HG02763 (cell line): ENCODE results near the gene NOTCH3.

Experiments
- ATAC-seq: cut with Tn5 transposase; IDR thresholded peaks from one replicate; pipeline ENCODE4 v1.9.1; 2021; ENCODE audit warnings: mild to moderate bottlenecking, moderate library complexity; ENCODE audit not compliant: unreplicated experiment

Gene NOTCH3

DNA sequence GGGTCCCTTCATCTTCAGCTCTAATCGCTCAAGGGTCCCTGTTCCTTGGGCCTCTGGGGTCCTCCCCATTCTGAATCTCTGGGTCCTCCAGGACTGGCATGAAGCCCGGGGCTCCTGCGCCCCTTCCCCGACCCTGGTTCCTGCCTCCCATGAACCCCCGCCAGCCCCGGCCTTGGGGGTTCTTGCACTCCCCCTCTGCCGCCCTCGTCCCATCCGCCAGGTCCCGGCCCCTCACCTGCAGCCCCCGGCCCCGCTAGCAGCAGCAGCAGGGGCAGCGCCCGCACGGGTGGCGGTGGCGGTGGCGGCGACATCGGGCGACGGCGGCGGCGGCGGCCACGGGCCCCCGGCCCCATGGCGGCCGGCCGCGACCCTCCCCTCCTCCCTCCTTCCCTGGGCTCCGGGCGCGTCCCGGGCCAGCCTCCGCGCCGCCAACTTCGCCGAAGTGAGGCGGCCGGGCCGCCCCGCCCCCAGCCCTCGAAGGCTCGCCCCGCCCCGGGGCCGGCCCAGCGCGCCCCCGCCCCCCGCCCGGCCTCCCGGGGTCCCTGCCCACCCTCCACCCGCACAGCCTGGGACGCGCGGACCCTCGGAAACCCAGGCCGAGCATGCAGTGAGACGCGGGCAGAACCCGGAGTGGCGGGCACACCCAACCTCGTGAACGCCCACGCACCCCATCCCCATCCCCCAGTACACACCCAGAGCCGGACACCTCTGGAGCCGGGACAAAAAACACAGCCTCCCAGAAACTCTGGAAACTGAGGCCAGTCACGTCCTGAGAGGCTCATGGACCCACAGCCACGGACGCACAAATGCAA, at the start of gene NOTCH3:
Gene NOTCH3 (minus strand): TSS at position 443 of the 812 bp plus-strand sequence. CDS start 90 bp downstream, at position 353.
- ATAC-seq: no peak

DNA sequence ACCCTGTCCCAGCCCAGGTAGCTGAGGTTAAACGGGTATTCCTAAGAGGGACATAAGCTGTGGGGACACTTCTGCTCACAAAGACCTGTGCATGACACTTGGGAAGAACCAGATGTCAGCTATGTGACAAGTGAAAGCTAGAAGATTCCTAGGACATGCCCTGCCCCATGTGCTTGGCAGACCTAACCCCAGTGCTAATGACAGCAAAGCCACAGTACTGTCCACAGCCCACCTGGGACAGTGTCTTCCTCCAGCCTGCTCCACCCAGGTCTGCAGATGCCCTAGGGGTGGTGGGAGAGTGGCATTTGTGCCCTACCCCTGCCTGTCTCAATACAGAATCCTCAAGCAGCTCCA, 49.8 kb upstream of the NOTCH3 start:
- ATAC-seq: no peak

DNA sequence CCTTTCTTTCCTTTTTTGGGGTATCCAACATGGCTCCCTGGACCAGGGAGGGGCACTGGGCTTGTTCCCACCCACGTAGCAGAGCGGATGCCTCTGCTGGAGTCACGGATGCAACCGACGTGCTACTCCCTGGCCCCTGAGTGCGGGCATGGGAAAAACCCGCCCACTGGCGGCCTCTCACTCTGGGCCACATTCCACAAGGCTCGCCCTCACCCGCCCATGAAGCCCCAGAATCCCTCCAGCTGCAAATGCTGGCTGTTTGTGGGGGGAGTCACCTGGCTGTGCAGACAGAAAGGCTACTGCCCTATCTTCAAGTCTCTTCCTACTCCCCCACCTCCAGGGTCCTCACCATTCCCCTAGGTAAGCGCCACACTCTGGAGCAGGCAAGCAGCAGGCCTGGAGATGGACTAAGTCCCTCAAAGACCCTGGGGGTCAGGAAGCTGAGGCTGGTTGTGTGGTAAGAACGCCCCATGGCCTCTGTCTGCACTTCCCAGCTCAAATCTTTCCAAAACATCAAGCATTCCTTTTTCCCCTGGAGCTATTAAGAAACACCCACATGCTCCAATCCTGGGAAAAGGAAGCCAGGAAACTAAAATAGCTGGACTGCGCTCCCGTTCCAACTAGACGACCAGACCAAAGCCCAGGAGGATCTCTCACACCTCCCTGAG, 49.3 kb upstream of the NOTCH3 start:
- ATAC-seq: no peak

DNA sequence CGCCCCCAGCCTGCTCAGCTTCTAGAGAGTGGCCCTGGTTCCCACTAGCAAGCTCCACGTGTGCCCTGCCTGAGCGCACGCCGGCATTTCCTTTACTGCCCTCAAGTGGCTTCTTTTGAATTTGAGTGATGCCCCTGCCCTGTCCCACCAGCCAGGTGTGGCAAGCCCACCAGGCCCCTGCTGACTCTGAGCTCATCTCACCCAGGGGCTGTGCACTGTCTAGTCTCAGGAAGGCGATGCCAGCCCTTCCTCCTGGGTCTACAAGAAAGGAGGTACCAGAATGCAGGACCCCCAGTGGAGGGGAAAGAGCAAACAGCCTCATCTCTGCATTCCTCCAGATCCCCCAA, 48.7 kb upstream of the NOTCH3 start:
- no peak for ATAC-seq

DNA sequence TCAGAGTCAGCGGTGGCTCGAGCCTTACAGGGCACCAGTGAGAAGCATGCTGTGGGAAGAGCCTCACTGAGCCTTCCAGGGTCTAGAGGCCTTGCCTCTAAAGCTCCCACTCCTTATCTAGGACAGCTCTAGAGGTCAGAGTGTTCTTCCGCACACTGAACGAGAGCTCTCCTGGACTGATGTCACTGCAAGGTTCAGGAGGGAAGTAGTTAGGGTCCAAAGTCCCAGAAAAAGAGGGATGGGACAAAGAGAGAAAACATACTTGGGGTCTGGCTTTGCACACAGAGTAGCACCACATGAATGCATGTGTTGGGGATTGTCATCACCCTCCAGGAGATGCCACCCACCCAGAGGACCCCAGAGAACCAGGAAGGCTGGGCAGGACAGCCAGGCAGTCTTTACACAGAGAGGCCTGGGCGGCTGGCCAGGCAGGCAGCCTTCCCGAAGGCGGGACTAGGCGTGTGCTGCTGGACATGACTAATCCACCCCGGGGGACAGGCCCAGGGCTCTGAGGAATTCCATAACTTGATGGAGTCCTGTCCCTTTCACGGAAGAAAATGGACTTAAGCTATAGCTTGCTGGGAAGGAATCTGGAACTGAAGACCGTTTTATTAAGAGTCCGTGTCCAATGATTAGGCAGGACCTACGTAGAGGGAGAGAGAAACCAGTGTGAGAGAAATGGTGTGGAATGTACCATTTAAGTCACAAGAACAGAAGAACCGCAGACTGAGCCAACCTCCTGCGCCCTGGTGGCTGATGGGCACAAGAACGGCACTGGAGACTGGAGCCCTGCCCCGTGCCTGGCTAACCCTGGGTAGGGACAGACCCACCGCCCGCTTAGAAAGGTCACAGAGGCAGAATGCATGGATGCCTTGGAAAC, 48.1 kb upstream of the NOTCH3 start:
- ATAC-seq: no peak

DNA sequence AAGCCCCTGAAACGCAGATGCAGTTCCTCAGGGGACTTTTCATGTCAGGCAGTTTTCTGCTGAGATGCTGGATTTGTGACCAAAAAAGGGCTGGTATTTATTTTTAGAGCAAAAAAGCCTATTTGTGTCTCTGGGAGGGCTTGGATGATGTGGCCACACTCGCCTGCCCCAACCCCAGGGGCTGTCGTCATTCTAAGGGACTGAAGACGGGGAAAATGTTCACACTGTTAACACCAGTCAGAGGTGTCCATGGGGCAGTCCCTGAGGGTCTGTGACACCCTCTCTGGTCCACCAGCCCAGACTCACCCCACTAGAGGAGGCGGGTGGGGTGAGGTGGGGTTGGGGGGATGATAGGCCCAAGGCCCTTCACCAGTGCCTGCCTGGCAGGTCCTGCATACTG, 47.3 kb upstream of the NOTCH3 start:
- no peak for ATAC-seq

DNA sequence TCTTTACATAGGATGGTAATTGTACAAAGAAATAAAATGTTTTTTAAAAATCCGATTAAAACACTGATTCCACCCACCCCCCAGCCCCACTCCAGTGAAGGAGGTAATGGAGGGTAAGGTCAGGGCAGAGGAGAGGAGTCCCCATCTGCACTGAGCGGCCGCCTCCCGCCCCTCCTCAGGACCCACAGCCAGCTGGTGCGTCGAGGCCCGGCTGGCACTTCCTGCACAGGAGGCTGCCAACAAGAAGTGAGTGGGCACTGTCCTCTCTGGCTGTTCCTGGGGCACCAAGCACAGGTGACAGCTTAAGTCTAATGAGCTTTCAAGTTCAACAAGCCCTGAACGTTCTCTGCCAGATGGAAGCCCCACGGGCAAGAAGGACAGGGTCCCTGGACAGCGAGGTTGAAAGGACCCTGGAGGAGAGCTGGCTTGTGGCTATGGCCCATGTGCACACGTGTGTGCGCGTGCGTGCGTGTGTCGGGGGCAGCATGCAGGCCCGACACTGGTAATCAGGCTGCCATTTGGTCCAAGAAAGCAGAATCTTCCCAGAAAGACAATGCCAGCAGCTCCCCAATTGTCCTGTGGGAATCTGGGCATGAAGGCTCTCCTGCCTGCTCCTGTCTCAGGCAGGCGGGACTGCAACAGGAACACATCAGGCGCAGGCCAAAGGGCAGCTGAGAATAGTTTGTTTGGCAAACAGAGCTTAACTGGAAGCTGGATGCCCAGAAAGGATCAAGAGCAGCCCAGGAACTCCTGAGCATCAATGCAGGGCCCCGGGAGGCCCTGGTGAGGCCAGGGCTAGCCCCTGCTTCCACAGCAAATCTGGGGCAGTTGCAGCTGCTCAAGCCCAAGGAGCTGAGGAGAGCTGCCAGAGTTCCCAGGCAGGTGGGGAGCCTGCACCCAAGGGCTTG, 46.6 kb upstream of the NOTCH3 start:
- no peak for ATAC-seq

DNA sequence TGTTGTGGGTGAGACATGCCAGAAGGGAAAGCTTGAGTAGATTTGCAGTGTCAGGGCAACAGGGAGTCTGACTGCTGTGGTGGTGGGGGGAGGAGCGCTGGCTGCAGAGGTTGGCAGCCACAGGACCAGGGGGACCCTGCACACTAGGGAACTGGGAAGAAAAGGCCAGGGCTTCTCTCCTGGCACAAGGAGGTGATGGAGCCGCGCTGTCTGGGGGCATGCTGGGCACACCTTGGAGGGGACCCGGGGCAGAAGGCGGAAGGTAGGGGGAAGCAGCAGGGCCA, 45.3 kb upstream of the NOTCH3 start:
- no peak for ATAC-seq

DNA sequence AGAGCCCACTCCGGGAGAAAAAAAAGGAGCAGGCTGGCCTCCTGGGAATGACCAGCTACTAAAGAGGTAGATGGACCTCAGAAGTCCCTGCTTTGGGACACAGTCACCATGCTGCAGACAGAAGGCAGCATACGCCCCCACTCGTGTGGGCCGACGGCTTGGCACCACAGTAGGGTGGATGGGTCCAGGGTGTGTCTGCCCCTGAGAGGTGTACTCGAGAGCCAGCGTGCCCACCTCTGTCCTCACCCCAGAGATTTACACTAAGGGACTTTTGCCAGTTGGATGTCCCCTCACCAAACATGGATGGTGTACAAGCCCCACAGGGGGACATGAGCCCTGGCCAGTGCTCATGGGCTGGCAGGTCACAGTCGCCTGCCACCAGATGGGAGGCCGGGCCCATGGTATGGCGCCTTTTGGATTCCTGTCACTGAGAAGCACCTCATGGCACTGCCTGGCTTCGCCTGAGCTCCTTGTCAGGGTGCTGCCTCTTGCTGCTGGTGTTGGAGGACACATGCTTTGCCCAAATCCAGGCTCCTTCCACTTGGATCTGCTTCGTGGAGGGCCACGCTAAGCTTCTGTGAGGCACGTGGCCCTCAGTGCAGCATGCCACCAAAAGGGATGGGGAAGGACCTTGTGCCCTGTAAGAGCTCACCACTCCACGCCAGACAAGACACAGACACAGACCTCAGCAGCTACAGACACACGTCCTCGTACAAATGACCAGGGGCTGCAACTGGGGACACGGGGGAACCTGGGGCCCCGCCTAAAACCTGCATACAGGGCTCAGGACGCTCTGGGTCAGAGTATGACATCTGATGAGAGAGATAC, 44.8 kb upstream of the NOTCH3 start:
- no peak for ATAC-seq

DNA sequence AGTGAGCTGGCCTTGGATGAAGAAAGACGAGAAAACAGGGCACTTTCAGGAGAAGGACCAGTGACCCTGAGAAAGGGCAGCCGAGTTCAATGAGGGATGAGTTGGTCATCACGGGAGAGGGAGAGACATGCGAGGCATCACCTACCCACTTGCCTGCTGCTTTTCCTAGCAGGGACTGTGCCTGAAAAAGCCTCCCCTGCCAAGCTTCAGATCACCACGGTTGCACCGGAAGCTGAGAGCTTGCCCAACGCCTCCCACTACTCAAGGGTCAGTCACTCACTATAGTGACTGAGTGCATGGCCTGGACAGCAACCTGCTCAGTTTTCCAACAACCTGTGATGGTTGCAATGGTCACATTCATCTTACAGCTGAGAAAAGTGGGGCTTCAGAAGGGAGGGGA, 44.0 kb upstream of the NOTCH3 start:
- ATAC-seq: no peak

DNA sequence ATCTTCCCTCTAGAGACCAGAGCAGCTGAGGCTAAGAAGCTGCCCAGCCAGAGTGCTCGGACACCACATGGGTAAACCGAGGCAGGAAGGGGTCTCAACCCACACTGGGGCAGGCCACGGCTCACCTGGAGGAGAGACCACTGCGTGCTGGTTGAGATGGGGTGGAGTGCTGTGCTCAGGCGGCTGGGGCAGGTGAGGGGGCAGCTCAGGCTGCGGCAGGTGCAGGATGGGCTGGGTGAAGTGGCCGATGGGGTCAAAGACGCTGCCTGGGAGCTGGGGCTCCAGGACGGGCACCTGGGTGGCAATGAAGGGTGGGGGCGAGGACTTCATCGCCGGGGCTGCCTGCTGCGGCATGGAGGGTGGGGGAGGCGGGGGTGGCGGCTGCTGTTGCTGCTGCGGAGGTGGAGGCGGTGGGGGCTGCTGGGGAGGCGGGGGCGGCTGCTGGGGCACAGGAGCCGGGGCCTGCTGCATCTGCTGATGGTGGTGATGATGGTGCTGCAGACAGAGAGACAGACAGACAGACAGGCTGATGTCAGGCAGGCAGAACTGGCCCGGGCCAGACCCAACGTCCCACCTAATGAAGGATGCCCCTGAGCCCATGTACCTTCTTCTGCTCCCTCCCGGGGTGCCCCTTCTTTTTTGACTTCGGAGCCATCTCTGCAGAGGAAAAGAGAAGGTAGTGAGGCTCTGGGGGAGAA, 43.5 kb upstream of the NOTCH3 start:
- ATAC-seq: no peak

DNA sequence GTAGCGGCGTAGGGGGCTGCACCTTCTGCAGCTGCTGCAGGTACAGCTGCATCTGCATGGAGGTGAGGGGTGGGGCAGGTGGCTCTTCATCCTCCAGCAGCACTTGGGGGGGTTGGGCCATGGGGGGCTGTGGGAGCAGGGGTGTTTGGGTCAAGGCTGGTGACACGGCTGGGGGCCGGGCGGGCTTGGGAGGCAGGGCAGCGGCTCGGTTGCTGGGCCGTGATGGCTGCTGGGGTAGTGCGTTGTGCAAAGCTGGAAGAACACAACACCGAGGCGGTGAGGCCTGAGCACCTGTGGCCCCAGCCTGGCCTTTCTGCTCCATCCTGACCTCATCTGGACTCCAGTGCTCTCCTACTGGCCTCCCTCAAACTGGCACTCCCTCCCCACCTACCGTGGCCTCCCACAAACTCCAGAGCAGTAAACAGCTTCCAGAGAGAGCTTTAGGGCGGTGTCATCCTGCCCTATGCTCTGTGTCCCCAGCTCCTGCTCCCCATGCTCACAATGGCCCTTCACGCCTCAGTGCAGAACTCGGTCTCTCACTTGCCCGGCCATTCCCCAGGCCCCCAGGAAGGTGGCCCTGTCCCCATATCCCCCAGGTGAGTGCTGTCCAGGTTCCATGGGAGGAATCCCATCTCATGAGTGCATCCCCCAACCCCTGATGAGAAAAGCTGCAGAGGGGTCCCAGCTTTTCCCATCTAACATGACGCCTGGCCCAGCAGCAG, 42.6 kb upstream of the NOTCH3 start:
- no peak for ATAC-seq

DNA sequence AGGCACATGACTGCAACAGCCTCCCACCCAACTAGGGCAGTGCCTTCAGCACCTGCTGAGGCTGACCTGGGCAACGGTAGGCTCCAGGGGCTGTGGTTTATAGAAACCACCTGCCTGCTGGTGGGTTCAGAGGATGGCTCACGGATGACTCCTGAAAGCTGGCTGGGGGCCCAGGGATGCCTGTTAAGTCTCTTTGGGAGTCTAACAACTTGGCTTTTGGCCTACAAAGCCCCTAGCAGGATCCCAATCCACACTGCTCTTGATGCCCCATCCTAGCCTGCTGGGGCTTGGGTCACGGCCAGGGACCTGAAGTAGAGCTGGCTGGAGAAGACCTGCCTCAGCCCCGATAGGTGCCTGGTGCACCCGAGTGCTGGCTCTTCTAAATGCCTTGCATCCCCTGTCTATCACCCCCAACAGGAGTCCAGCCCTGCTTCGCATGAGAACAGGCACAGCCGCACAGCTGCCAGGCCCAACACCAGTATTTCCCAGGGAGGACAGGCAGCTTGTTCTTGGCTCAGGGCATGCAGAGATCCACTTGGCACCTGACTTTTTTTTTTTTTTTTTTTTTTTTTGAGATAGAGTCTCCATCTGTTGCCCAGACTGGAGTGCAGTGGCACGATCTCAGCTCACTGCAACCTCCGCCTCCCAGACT, 40.6 kb upstream of the NOTCH3 start:
- ATAC-seq: no peak

DNA sequence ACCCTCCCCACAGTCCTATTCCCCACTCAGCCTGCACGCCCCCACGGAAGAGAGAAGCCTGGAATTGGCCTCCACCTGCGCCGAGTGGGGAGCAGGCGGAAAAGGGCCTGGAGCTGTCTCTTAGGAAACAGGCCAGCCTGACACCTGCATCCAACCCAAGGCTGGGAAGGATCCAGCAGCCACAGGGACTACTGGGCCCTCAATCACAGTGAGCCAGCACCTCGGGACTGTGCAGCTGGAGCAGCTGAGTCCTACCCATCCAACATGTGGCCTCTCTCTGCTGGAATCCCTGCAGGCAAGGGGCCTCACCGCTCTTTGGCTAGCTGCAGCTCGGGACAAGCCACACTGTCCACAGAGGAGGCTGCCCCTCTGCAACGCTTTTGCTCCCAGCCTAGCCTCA, 39.7 kb upstream of the NOTCH3 start:
- no peak for ATAC-seq

DNA sequence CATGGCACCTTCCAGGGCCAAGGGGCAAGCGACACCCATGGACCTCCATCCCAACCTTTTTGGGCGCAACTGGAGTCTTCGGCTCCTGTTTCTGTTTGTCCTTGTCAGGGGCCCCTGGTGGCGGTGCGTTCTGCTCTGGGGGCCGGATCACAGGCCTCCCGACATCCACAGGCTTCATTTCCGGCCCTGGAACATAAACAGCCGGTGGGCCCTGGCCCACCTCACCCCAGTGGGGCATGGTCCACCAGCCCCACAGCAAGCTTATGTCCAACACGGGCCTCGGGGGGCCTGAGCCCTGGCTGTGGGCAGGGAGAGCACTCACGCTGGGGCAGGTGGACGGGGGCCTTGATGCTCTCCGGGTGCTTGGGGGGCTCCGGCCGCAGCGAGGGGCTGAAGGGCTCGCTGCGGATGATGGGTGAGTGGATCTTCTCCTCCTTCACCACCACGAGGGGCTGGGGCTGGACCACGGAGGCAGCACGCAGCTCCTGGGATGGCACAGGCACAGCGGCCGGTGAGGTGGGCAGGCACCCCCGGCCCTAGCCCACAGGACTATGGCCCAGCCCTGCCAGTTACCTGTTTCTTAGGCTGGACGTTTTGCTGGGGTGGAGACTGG, 38.6 kb upstream of the NOTCH3 start:
- no peak for ATAC-seq

DNA sequence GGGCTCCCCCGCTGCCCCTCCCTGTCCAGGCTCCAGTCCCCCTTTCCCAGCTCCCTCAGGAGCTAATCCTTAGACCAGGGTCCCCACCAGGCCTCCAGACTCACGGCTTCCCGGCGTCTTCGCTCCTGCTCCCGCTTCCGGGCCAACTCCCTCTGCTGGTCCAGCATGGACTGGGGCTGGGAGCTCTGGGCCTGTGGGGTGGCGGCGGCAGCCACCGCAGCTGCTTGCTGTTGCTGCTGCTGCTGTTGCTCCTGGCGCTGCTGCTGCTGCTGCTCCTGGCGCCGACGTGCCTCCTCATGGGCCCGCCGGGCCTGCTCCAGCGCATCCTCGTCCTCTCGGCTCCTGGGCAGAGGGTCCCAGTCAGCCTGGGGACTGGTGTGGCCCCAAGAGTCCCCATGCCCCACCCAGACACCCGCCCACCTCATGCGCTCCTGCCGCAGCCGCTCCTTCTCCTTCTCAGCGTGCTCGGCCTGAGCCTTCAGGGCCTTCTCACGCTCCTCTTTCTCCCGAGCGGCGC, 37.9 kb upstream of the NOTCH3 start:
- no peak for ATAC-seq

DNA sequence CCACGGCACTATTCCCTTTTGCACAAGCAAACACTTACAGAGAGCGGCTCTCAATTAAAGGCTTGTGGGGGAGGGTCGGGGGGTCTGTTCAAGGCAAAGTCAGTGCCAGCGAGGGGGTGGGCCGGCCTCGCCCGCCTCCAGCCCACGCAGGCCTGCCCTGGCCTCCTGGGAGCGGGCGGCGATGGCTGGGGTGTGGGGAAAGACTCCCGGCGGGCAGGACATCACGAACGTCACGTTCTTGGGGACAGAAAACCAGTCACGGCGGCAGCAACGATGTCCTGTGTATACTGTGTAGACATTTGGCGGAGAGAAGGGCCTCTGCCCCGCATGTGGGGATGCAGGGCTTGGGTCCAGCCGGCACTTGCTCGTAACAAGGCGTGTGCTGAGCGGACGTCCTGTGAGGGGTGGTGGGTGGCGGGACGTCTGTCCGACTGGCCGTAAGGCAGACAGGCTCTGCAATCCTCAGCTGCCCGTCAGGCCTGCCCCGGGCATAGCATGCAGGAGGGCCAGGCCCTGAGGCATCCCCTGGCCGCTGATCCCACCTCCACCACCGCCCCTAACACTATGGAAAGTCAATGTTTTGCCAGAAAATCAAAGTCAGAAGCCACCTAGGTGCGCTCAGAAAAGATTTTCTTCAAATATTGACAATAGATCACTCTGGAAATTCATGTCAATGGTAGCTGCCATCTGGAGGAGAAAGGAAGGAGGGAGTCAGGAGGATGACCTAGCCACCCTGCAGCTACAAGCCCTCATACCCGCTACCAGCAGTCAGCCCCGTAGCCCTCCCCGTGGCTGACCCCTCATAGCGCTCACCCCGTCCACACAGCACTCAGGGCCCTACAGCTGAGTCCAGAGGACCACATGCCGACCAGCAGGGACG, 37.2 kb upstream of the NOTCH3 start:
- no peak for ATAC-seq
